Hematopoietic multipotent progenitor cell treated with erythropoietin and hydrocortisone succinate and interleukin-3 and kit ligand, for 4 days (in vitro differentiated cells): ENCODE results near the gene YBX2.
A peak's percentile ranks its signal among the peaks of the same experiment; 100 is the strongest.

Source experiments
- DNase-seq: peaks from one replicate; pipeline ENCODE4 v3.0.0-alpha.2; 2015

YBX2 gene

GRCh38 chr17:7241783-7242716, 52.4 kb downstream of the YBX2 start, which contains the start of gene GABARAP:
Gene GABARAP, minus strand, starts transcription at chr17:7242449. Its CDS starts 119 bp downstream, at chr17:7242330.
- peak; percentile 96 for DNase-seq

DNA sequence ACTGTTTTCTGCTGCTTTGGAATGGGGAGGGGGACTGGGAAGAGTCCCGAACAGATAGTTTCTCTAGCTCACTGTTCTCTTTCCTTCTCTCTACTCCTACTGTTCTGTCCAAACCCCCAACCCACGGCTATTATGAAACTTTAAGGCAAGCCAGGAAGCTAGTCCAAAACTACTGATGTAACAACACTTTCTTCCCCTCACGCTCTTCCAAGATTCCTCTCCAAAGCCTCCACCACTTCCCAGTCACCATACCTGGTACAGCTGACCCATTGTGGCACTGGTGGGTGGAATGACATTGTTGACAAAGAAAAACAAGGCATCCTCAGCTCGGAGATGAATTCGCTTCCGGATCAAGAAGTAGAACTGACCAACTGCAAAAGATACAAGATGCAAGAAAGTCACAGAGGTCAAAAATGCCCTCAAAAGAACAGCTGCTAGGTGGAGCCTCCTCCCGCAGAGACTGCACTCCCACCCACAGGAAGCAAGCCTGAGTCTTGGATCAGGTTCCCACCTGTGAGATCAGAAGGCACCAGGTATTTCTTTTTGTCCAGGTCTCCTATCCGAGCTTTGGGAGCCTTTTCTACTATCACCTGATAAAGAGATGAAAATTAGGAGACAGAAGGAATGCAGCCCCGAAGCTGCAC, 53.2 kb downstream of the YBX2 start:
- DNase-seq = no peak

DNA sequence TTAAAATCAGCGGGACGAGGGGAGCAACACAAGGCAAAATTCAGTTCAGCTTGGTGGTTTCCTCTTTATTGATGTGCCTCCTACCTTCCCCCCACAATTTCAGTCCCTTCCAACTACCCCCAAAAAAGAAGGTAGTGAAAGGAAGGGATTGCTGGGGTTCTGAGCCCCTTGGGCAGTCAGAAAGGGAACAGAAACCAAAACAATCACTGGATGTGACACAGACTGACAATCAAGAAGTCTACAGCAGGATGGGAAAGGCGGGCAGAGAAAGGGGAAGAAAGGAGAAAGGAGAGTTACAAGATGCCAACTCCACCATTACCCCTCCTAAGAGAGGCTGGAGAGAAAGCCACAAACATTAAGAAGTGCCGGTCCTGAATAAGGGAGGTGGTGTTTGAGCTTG, 54.1 kb downstream of the YBX2 start:
- DNase-seq = no peak

GRCh38 chr17:7239091-7240027, 55.1 kb downstream of the YBX2 start, which contains the start of gene PHF23:
Gene PHF23, minus strand, starts transcription at chr17:7239457. Its CDS starts 178 bp downstream, at chr17:7239279.
- peak; percentile 100 for DNase-seq

- peak; percentile 77 for DNase-seq
Observed at GRCh38 chr17:7238420-7239090, 55.9 kb downstream of the YBX2 start.
